NCI-H510A (cell line): ENCODE measurements around the gene TECPR1.

ENCODE experiments used
- DNase-seq: peaks from one replicate; lab custom pipeline; 2025; lab: John Stamatoyannopoulos, UW

TECPR1 gene

DNA sequence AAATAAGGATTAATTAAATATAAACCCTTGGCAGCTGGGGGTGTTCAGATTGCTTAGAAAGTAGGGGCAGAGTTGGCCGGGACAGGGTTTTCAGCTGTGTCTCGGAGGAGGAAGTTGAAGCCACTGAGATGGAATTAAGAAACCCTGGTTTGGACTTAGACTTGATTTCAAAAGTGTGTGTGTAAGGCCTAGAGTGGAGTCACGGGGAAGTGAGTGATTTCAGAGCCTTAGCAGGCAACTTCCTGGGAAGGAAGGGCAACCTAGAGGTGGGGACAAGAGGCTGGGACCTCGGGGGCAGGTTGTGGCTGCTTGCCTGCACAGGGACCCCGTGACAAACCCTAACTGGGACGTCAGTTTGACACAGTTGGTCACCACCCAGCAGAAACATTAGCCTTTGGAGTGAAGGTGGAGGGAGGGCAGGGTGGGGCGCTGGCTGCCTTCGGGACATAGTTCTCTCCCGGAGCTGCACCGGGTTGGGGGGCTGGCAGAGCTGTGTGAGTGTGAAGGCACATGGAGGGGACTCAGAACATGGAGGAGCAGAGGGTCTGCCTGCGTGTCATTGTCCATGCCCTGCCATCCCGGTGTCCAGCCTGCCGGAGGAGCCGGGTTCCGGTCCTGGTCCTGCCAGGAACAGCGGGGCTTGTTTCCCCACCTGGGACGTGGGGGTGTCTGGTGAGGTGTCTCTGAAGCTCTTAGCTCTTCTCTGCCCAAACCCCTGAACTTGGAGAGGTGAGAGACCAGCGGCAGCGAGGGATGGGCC is 31.3 kb upstream of the TECPR1 start:
- DNase-seq: no peak

- no peak for DNase-seq
Measured at GRCh38 chr7:98282703-98283102, 30.7 kb upstream of the TECPR1 start.

DNA sequence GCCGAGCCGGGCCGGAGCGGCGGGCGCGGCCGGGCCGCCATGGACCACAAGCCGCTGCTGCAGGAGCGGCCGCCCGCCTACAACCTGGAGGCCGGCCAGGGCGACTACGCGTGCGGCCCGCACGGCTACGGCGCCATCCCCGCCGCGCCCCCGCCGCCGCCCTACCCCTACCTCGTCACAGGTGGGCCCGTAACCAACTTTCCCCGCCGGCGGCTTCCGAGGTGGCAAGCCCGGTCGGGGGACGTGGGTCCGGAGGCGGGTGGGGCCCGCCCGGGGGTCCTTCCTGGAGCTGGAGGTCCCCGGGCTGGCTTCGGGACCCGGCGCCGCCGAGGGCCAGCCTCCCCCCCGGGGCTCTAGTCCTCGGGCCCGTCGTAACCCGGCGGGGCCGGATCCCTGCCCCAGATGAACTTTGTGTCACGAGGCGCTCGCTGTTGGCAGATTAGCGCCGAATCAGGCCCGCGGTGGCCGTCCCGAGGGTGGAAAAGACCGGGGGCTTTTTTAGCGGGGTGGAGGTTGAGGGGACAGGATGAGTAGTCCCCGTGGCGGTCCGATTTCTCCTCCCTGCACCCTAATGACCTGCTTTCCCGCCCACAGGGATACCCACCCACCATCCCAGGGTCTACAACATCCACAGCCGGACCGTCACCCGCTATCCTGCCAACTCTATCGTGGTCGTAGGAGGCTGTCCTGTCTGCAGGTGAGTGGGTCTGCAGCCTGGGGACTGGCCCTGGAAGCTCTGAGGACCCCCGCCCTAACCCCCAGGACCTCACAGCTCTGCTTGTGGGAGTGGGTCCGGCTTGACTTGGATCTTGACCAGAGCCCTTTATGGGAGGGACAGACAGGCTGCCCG is 29.9 kb upstream of the TECPR1 start:
- DNase-seq: no peak

- DNase-seq: peak; percentile 62
Measured at GRCh38 chr7:98280791-98281756, 29.0 kb upstream of the TECPR1 start, which contains the start of gene BRI3. TSS of gene BRI3 (plus strand) at chr7:98281686. CDS start at chr7:98281796, 110 bp downstream.

DNA sequence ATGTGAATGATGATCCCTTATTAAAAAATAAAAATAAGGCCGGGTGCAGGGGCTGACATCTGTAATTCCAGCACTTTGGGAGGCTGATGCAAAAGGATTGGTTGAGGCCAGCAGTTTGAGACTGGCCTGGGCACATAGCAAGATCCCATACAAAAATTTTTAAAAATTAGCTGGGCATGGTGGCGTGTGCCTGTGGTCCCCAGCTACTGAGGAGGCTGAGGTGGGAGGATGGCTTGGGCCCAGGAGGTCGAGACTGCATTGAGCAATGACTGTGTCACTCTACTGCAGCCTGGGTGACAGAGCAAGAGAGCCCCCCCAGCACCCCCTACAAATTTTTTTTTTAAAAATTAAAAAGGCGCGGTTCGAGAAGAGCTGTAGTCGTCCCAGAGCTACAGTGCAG is 28.3 kb upstream of the TECPR1 start:
- no peak for DNase-seq

GRCh38 chr7:98278936-98279335 is 26.9 kb upstream of the TECPR1 start:
- DNase-seq: no peak

GRCh38 chr7:98278408-98278807 is 26.4 kb upstream of the TECPR1 start:
- DNase-seq: no peak

DNA sequence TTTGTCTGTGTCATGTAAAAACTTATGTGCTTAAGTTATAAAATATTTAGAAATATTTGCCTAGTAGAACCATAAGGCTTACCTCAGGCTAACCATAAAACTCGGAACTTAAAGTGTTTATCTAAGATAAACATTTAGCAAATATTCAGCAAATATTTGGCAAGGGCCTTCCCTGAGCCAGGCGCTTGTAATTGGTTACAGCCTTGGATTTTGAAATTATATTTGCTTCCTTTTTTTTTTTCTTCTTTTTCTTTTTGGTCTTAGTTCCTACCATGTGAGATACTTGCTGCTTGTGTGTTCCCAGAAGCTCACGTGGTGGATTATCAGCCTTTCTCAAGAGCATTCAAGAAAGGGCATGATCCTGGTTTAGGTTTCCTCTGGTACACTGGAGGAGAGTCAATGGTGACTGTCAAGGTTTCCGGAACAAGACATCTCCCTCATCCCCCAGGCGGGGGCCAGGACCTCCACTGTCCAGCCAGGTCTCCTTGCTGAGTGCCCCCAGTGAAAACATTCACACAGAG is 24.3 kb upstream of the TECPR1 start:
- DNase-seq: no peak

GRCh38 chr7:98267303-98267702 is 15.3 kb upstream of the TECPR1 start:
- no peak for DNase-seq

DNA sequence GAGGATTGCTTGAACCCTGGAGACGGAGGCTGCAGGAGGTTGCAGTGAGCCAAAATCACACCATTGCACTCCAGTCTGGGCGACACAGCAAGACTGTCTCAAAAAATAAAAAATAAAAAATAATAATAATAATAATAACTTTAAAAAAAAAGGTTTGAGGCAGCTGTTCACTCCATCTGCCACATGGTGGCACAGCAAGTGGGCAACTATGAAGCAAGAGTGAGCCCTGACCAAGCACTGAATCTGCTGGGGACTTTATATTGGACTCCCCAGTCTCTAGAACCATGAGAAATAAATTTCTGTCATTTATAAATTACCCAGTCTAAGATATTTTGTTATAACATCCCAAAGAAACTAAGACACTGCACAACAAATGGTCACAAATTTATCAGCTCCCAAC is 14.8 kb upstream of the TECPR1 start:
- no peak for DNase-seq

DNA sequence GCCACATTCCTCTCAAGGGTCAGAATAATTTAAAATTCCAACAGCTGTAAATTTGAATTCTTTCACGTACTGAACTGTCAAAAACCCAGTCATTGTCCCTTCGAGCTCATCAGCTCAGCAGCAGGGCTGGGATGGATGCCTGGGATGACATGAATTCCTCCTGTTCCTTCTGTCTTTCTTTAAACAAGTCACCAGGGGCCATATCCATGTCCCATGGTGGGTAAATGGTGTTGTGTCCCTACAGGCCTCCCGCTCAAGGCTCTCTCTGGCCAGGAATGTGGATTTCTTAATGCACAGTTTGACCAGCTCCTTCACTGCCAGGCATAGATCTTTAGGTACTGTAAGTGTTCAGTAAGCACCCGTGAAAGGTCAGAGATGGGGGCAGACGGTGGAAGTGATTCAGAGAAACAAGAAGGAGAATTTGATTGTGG is 13.8 kb upstream of the TECPR1 start:
- no peak for DNase-seq

GRCh38 chr7:98257701-98258100 is 5.7 kb upstream of the TECPR1 start:
- no peak for DNase-seq

DNA sequence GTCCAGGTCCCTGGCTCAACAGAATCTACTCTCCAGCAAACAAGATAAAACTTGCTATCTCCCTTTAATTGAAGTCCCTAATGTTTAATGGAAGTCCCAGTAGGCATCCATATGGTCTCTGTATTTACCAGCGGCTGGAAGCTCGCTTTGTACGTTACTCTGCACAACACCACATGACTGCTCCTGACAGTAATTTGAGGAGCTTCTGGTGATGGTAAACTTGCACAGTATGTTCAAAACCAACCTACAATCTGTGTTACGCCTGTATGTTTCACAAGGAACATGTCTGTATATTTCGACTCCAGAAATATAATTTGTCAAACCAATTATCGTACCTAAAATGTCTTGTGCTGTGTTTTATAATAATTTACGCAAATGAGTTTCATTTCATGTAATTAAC is 4.4 kb upstream of the TECPR1 start:
- DNase-seq: no peak

DNA sequence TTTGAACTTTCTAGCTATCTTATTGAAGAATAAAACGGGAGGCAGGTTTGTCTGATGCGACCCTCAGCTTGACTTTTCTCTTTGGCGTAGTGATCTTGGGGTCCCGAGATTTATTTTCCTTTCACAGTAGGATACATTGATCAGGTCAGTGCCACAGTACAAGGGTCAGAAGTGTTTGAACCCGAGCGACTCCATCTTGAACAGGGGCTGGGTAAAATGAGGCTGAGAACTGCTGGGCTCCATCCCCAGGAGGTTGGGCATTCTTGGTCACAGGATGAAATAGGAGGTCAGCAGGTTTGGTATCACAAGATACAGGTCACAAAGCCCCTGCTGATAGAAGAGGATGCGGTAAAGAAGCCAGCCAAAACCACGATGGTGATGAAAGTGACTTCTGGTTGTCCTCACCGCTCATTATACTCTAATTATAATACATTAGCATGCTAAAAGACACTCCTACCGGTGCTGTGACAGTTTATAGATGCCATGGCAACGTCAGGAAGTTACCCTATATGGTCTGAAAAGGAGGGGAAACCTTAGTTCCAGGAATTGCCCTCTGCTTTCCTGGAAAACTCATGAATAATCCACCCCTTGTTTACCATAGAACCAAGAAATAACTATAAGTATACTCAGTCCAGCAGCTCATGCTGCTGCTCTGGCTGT is 3.0 kb upstream of the TECPR1 start:
- DNase-seq: no peak

DNA sequence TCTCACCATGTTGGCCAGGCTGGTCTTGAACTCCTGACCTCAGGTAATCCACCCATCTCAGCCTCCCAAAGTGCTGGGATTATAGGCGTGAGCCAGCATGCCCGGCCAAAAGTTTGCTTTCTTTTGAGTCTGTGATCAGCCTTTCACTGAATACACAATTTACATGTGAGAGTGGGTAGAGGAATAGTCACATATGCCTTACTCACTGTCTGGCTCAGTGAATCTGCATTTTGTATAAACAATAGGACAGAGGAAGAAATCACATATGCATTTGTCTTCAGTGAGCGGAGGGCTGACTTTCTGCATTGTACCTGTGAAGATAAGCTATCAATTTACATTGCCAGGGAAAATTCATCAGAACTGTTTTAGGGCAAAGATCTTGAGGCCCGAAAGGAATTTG is 2.5 kb upstream of the TECPR1 start:
- DNase-seq: no peak

DNA sequence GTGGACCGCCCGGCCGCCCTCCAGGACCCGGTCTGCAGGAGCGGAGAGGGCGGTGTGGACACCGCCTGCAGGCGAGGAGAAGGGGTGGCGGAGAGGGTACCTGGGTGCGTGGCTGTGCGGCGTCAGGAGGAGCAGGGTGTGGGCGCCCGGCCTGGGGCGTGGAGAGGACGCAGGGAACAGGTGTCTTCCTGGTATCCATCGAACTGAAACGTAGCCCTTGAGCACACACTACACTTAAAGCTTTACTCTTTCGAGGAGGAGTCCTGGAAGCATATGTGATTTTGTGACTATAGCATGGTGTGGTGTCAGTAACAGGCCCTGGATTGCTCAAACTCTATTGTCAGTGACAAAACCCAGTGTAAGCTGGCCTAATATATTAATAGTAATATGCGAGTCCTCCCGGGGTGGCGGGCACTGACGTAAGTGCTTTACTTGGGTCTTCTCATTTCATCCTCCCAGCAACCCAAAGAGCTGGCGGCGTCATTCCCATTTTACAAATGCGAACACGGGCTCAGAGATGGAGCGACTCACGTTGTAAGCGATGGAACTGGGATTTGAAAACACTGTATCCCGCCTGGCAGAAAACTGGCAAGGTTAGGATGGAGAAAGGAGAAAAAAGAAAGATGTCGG is 508 bp upstream of the TECPR1 start:
- no peak for DNase-seq

GRCh38 chr7:98251231-98251600 is 816 bp downstream of the TECPR1 start:
- no peak for DNase-seq

- DNase-seq: peak; percentile 3
Measured at GRCh38 chr7:98250789-98251188, 1.2 kb downstream of the TECPR1 start.

- DNase-seq: no peak
Measured at GRCh38 chr7:98249106-98249505, 2.9 kb downstream of the TECPR1 start.

- no peak for DNase-seq
Measured at GRCh38 chr7:98248156-98248555, 3.9 kb downstream of the TECPR1 start.

GRCh38 chr7:98244871-98245270 is 7.2 kb downstream of the TECPR1 start:
- no peak for DNase-seq
